ENCODE results near the gene CAMTA2.

- TF ChIP-seq CTCF (conservative IDR thresholded peaks at IDR 0.05; ENCODE audit: low read length), result no peak
- TF ChIP-seq EZH2phosphoT487 (IDR thresholded peaks at IDR 0.05; ENCODE audit: borderline replicate concordance, low read depth, low read length), result no peak
Observed at GRCh38 chr17:5035315-5035714, 47.8 kb upstream of the CAMTA2 start, which contains the start of gene SLC52A1.
